GM19035 (cell line): ENCODE measurements around the gene PNPO.

ENCODE experiments used
- ATAC-seq: cut with Tn5 transposase; IDR thresholded peaks from one replicate; pipeline ENCODE4 v1.9.1; 2021; ENCODE audit not compliant: unreplicated experiment

PNPO gene

DNA sequence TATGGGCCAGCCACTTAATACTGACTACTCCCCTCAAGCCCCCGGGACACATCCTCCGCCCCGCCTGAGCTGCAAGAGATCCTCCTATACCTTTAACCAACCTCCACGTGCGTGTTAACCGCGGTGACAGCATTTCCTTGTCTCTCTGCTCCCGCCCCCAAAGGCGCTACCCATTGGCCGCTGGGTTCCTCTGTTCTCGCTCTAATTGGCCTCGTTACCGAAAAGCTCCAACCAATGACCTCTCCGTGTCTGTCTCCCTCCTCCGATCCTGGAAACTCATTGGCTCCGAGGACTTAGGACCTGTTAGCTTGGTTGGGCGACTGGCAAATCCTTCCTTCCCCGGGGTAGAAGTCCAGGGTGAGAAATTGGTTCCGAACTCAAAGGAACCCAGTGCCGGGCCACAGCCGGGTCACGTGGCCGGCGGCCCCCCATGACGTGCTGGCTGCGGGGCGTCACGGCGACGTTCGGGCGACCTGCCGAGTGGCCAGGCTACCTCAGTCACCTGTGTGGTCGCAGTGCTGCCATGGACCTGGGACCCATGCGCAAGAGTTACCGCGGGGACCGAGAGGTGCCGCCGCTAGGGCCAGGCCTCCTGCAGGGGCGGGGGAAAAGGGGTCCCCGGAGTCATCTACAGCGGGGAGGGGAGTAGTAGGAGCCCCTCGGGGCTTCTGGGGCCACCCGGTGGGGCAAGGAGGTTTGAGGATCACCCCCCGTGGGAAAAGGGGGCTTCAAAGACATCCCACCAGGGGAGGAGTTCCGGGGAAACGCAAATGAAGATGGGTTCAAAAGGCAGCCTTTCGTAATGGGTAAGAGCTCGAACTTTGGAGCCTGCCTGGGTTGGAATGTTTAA is at the start of gene PNPO:
TSS of gene PNPO (plus strand) at position 326 of the 850 bp plus-strand sequence. CDS start at position 431, 105 bp downstream.
- peak; percentile 94 for ATAC-seq

DNA sequence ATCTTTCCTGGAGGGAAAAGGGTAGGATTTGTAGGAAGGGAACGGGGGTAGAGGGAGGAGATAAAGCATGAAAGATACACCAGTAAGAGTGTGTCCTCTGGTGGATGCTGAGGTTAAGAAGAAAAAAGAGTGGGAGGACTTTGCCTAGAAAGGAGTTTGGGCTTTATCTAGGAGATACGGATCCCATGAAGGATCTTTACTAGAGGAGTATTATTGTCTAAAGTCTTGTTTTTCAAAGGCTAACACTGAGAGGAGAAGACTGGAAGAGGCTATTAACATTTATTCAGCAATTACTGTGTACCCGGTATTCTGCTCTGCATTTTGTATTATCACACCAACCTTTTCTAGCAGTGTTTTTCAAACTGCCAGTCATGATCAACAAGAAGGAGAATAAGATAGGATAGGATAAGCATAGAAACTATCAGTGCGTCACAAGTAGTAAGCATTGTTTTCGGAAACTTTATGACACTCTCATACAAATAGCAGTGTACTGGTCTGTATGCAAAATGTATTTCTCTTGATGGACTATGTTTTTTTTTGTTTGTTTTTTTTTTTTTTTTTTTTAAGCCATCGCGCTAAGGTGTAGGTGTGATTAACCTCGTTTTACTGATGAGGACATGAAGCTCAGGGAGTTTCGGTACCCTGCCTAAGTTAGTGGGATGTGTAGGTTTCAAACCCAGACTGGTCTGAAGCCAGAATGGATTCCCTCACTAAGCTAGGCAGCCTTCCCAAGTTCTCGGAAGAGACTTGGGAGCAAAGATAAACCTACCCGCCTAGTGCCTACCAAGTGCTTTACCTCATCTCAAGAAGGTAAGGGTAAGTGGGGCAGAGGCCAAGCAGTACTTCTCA is 46.6 kb upstream of the PNPO start:
- ATAC-seq, result no peak

DNA sequence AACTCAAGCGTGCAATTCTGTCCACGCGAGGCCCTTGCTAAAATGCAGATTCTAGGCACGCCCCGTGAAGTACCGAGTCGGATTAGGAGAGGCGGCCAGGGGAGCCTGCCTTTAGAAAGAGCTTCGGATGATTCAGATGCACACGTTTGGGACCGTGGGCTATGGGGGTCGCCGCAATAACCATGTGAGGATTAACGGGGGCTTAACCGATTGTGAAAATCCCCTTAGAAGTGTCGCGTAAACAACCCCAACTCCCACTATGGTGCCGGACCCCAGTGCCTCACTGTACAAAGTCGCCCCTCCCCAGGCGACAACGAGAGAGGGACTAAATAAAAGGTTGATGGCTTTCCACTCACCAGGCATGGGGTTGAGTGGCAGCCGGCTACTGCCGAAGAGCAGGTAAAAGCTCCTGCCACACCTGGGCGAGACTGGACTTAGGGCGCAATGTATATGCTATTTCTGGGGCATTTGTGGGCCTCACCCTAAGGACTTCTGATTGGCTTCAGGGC is 46.0 kb upstream of the PNPO start:
- no peak for ATAC-seq

- peak; percentile 92 for ATAC-seq
These were observed 45.3 kb upstream of the PNPO start, which contains the start of gene SP2 for GRCh38 chr17:47895856-47896671. SP2 (plus strand) TSS chr17:47896236; CDS start chr17:47896287, 51 bp downstream.

GRCh38 chr17:47896672-47897490 is 44.5 kb upstream of the PNPO start:
- no peak for ATAC-seq

DNA sequence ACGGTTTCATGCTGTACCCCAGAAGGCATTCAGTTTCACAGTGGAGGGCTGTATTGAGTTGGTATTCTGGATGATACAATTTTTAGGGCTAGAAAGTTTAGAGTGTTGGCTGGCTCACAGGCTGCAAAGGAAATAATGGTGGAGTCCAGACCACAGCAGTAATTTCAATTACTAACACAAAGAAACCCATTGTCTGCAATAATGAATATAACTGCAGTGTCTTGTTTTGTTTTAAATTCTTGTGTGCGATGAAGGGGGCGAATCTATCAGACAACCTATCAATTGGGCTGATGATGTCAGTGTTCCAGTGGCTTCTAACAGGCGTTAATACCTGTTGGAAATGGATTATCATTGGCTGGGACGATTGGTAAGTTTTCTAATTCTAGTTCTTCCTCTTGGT is 43.8 kb upstream of the PNPO start:
- no peak for ATAC-seq

- ATAC-seq, result no peak
These were observed 43.1 kb upstream of the PNPO start for GRCh38 chr17:47898241-47898640.

- ATAC-seq, result no peak
These were observed 41.7 kb upstream of the PNPO start for GRCh38 chr17:47899643-47900042.

- ATAC-seq, result no peak
These were observed 39.9 kb upstream of the PNPO start for GRCh38 chr17:47901423-47901822.

- ATAC-seq, result no peak
These were observed 39.2 kb upstream of the PNPO start for GRCh38 chr17:47902039-47902744.

- ATAC-seq, result no peak
These were observed 36.1 kb upstream of the PNPO start for GRCh38 chr17:47905221-47905733.

DNA sequence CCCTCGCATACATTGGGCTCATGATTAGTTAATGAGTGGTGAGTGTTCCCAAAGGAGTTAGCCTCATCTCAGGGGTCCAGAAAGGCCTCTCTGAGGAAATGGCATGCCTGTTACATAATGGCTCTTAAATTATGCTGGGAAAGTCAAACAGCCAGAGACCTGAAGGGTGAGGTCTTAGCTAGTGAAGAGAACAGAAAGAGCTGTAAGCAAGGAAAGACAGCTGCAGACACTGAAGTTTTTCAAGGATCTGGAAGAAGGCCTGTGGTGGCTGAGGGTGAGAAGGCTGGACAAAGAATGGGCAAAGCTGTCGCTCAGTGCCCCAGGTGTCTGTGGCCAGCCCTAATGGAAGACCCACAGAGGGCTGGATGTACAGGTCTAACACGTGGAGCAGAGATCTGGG is 34.9 kb upstream of the PNPO start:
- no peak for ATAC-seq

- no peak for ATAC-seq
These were observed 33.3 kb upstream of the PNPO start for GRCh38 chr17:47907932-47908562.

- no peak for ATAC-seq
These were observed 28.3 kb upstream of the PNPO start for GRCh38 chr17:47913050-47913449.

GRCh38 chr17:47914306-47914948 is 26.9 kb upstream of the PNPO start:
- no peak for ATAC-seq

DNA sequence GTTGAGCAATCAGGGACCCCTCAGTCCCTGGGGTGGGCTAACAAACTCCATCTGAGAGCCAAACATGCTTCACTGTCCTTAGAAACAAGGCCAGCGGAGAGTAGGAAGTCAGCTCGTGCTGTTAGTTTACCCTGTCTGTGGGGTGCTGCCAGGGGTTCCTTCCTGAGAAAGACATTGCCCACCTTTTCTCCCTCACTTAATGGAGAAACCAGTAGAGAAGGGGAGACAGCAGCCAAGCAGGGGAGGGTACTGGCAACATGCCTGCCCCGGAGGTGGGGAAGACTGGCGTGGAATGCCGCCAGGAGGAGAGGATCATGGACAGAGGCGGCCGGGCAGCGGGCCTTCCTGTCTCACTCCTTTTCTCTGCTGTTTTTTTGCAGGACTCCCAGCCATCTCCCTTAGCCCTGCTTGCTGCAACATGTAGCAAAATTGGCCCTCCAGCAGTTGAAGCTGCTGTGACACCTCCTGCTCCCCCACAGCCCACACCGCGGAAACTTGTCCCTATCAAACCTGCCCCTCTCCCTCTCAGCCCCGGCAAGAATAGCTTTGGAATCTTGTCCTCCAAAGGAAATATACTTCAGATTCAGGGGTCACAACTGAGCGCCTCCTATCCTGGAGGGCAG is 25.5 kb upstream of the PNPO start:
- no peak for ATAC-seq

- ATAC-seq, result no peak
These were observed 24.7 kb upstream of the PNPO start for GRCh38 chr17:47916489-47917208.
